ENCODE results near the gene AK5.

DNA sequence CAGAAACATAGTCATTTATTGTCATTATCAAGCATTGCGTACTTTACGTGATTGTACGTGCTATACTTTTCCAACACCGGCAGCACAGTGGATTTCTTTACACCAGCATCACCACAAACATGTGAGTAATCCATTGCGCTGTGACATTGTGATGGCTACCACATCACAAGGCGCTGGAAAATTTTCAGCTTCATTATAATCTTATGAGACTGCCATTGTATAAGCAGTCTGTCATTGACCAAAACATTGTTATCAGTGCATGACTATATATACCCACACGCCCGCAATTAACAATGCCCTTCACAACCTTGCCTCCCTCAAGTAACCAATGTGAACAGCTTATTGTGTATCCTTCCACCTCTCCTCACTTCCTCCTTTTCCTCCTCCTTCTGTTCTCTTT lies 263.0 kb downstream of the AK5 start:
- TF ChIP-seq, protein P1, sequence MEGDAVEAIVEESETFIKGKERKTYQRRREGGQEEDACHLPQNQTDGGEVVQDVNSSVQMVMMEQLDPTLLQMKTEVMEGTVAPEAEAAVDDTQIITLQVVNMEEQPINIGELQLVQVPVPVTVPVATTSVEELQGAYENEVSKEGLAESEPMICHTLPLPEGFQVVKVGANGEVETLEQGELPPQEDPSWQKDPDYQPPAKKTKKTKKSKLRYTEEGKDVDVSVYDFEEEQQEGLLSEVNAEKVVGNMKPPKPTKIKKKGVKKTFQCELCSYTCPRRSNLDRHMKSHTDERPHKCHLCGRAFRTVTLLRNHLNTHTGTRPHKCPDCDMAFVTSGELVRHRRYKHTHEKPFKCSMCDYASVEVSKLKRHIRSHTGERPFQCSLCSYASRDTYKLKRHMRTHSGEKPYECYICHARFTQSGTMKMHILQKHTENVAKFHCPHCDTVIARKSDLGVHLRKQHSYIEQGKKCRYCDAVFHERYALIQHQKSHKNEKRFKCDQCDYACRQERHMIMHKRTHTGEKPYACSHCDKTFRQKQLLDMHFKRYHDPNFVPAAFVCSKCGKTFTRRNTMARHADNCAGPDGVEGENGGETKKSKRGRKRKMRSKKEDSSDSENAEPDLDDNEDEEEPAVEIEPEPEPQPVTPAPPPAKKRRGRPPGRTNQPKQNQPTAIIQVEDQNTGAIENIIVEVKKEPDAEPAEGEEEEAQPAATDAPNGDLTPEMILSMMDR (IDR thresholded peaks at IDR 0.05), result no peak
- no peak for TF ChIP-seq POLR2A (IDR thresholded peaks at IDR 0.05)
